ENCODE measurements around the gene RAB44.

RAB44 gene

GRCh38 chr6:36685926-36686667 lies 11.5 kb upstream of the RAB44 start:
- no peak for DNase-seq (ENCODE audit: low spot score)
- no peak for TF ChIP-seq CTCF (conservative IDR thresholded peaks at IDR 0.05; ENCODE audit: low read depth)
- H3K27ac ChIP-seq, result peak overlapping the region; percentile 99
- ChIA-PET POLR2A (ENCODE audit: low non-redundant PET) (interaction anchor here (0.6 kb wide), 1 partner anchor 140 kb away, joined by 3 read pairs; no protein-coding TSS in a partner anchor), CTCF (interaction anchor here (2.1 kb wide), 1 partner anchor 73 kb away, joined by 9 read pairs; no protein-coding TSS in a partner anchor)

DNA sequence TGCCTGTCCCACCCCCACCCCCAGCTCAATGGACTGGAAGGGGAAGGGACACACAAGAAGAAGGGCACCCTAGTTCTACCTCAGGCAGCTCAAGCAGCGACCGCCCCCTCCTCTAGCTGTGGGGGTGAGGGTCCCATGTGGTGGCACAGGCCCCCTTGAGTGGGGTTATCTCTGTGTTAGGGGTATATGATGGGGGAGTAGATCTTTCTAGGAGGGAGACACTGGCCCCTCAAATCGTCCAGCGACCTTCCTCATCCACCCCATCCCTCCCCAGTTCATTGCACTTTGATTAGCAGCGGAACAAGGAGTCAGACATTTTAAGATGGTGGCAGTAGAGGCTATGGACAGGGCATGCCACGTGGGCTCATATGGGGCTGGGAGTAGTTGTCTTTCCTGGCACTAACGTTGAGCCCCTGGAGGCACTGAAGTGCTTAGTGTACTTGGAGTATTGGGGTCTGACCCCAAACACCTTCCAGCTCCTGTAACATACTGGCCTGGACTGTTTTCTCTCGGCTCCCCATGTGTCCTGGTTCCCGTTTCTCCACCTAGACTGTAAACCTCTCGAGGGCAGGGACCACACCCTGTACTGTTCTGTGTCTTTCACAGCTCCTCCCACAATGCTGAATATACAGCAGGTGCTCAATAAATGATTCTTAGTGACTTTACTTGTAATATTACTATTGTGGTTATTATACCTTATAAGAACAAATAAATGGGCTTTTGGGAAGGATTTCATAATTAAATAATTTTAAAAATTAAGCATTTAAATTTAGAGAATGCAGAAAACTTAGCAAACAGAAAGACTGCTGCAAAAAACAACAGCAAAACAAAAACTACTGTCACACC lies 10.7 kb upstream of the RAB44 start:
- POLR2A ChIA-PET (ENCODE audit: low non-redundant PET), result interaction anchor here (0.5 kb wide), 1 partner anchor 172 kb away, joined by 8 read pairs; no protein-coding TSS in a partner anchor
- no peak for DNase-seq (ENCODE audit: low spot score)
- peak overlapping the region; percentile 99 for H3K27ac ChIP-seq
- no peak for TF ChIP-seq CTCF (conservative IDR thresholded peaks at IDR 0.05; ENCODE audit: low read depth)
- CTCF ChIA-PET, result interaction anchor here (0.6 to 0.7 kb wide), 2 partner anchors 15 to 23 kb away, joined by 3 to 4 read pairs; no protein-coding TSS in a partner anchor

GRCh38 chr6:36688063-36688738 lies 9.4 kb upstream of the RAB44 start:
- CTCF ChIA-PET, result no interaction called here
- DNase-seq (ENCODE audit: low spot score), result no peak
- TF ChIP-seq CTCF (conservative IDR thresholded peaks at IDR 0.05; ENCODE audit: low read depth), result no peak
- H3K27ac ChIP-seq, result peak overlapping the region; percentile 55
- POLR2A ChIA-PET (ENCODE audit: low non-redundant PET), result no interaction called here

DNA sequence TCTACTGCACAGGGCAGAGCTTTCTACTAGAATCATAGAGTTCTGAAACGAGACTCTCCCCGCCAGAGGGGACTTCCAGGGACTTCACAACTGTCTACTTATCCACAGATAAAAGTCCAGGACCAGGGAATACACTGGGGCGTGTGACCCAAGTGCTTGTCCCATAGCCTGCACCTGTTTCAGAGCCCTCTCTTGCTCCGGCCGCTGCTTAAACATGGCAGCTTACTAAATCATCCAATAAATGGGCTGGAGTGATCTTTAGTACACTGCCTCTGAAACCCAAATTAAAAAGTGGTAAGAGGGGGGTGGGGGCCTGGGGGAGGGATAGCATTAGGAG lies 8.9 kb upstream of the RAB44 start:
- no peak overlapping the region for H3K27ac ChIP-seq
- POLR2A ChIA-PET (ENCODE audit: low non-redundant PET), result no interaction called here
- CTCF ChIA-PET, result no interaction called here
- DNase-seq (ENCODE audit: low spot score), result no peak
- TF ChIP-seq CTCF (conservative IDR thresholded peaks at IDR 0.05; ENCODE audit: low read depth), result no peak

DNA sequence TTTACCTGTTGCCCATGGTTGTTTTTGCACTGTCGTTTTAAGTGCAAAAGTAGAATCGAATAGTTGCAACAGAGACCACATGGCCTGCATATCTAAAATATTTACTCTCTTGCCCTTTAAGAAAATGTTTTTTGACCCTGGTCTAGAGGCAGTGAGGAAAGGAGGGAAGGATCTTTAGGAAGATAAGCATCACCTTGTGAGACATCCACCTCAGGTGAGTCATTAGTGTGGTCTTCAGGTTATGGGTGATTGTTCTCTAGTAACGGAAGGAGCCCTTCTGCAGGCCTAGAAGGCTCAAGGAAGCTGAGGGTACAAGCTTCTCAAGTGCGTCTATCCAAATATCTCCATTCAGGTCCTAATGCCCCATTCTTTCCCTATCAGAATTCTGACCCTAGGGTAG lies 6.6 kb upstream of the RAB44 start:
- ChIA-PET POLR2A (ENCODE audit: low non-redundant PET) (no interaction called here), CTCF (no interaction called here)
- TF ChIP-seq CTCF (conservative IDR thresholded peaks at IDR 0.05; ENCODE audit: low read depth), result no peak
- DNase-seq (ENCODE audit: low spot score), result no peak
- no peak overlapping the region for H3K27ac ChIP-seq

DNA sequence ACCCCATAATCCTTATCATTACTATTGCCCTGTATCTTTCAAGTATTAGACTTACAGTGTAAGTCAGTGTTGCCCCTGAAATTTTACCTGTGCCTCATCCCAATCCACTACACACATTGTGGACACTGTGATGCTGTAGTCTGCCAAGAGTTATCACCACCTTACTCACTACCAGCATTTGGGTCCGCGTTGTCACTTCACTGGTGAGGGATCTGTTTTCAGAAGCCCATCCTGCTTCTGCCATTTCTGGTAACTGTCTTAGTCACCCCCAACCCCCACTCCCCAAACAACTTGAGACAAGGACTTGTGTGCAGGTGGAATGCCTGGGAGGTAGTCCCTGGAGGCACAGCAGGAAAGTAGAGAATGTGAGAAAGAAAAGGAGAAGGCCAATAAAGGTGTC lies 6.0 kb upstream of the RAB44 start:
- ChIA-PET POLR2A (ENCODE audit: low non-redundant PET) (no interaction called here), CTCF (no interaction called here)
- H3K27ac ChIP-seq, result peak overlapping the region; percentile 95
- no peak for TF ChIP-seq CTCF (conservative IDR thresholded peaks at IDR 0.05; ENCODE audit: low read depth)
- DNase-seq (ENCODE audit: low spot score), result no peak
